HepG2 (cell line): ENCODE data around the gene TEX26. TPM values are rescaled to one million over a fixed set of nuclear protein-coding genes. Genes with fewer than 3 reads are reported as not detected.

Source experiments
- ARID5B ChIP-seq: IDR thresholded peaks from 2 replicates; pipeline ENCODE4 v1.4.0; 2020; ENCODE audit warnings: mild to moderate bottlenecking, missing genetic modification reagents
- CBX1 ChIP-seq: IDR thresholded peaks from one replicate; pipeline ENCODE4 v1.6.1; 2016; ENCODE audit warnings: antibody characterized with exemption, low read depth
- ERF ChIP-seq: IDR thresholded peaks from 2 replicates; pipeline ENCODE4 v1.6.1; 2018; ENCODE audit warnings: missing biosample characterization, missing genetic modification reagents
- KDM3A ChIP-seq: IDR thresholded peaks from 2 replicates; pipeline ENCODE4 v1.6.1; 2018; ENCODE audit warnings: low read depth, missing compliant biosample characterization
- KLF13 ChIP-seq: sonication (generic); formaldehyde crosslinking; IDR thresholded peaks from 2 replicates; pipeline ENCODE4 v1.4.0; 2020; ENCODE audit warnings: mild to moderate bottlenecking, missing genetic modification reagents
- POLR2A ChIP-seq, 2 experiments: IDR thresholded peaks; 2 replicates each; pipeline ENCODE4 v1.6.1; 2011; ENCODE audit warnings: low read depth in 2 of 2, low read length in 2 of 2, mild to moderate bottlenecking in 1 of 2, moderate library complexity in 1 of 2; ENCODE audit not compliant: insufficient read depth in 1 of 2
- PPARG ChIP-seq: conservative IDR thresholded peaks from 2 replicates; pipeline ENCODE4 v1.6.1; 2016; ENCODE audit warnings: missing biosample characterization, missing genetic modification reagents
- WIZ ChIP-seq: sonication (generic); formaldehyde crosslinking; IDR thresholded peaks from 2 replicates; pipeline ENCODE4 v1.5.1; 2020; ENCODE audit warnings: mild to moderate bottlenecking, missing genetic modification reagents
- ZNF136 ChIP-seq: sonication (generic); formaldehyde crosslinking; IDR thresholded peaks from 2 replicates; pipeline ENCODE4 v1.8.1; 2022; ENCODE audit warnings: low read depth, mild to moderate bottlenecking, moderate library complexity, missing genetic modification reagents
- ZNF687 ChIP-seq: sonication (generic); formaldehyde crosslinking; IDR thresholded peaks from 2 replicates; pipeline ENCODE4 v1.5.1; 2020; ENCODE audit warnings: mild to moderate bottlenecking, missing genetic modification reagents, moderate library complexity
- ZNF792 ChIP-seq: IDR thresholded peaks from 2 replicates; pipeline ENCODE4 v1.6.1; 2016
- ZNF850 ChIP-seq: sonication (generic); formaldehyde crosslinking; conservative IDR thresholded peaks from 2 replicates; pipeline ENCODE4 v1.9.0; 2021; ENCODE audit warnings: mild to moderate bottlenecking, missing genetic modification reagents
- polyA plus RNA-seq, 8 experiments: library from polyadenylated mRNA; depleted of rRNA in 3 of 8; stranded (reverse) in 7 of 8; unstranded in 1 of 8; fragments of >200 nt; fragmentation: Illumina TruSeq in 4 of 8; extraction: Trizol in 4 of 8; gene quantifications; 2 replicates each; pipeline versions ENCODE4 v1.2.1 to v1.2.3, GENCODE V29; 2011 to 2016; ENCODE audit warnings: low read depth in 4 of 8, missing spikeins in 1 of 8, mixed read lengths in 1 of 8; ENCODE audit not compliant: insufficient read depth in 1 of 8
- total RNA-seq, 5 experiments: library from RNA; depleted of rRNA; stranded (reverse); fragments of >200 nt; fragmentation: Illumina TruSeq; extraction: Trizol; gene quantifications; 2 replicates each; pipeline ENCODE4 v1.2.3, GENCODE V29; 2016; ENCODE audit warnings: low read depth in 1 of 5
- TF ChIP-seq, protein P1 (sequence below): IDR thresholded peaks from 2 replicates; pipeline ENCODE4 v1.6.1; 2018; ENCODE audit warnings: missing genetic modification reagents, mild to moderate bottlenecking, missing compliant biosample characterization
- TF ChIP-seq, protein P2 (sequence below): sonication (generic); formaldehyde crosslinking; IDR thresholded peaks from 2 replicates; pipeline ENCODE4 v1.4.0; 2020; ENCODE audit warnings: mild to moderate bottlenecking, missing genetic modification reagents
- TF ChIP-seq, protein P3 (sequence below): sonication (generic); formaldehyde crosslinking; IDR thresholded peaks from 2 replicates; pipeline ENCODE4 v1.5.0; 2020; ENCODE audit warnings: mild to moderate bottlenecking, missing genetic modification reagents, moderate library complexity
- TF ChIP-seq, protein P4 (sequence below): sonication (generic); formaldehyde crosslinking; IDR thresholded peaks from 2 replicates; pipeline ENCODE4 v1.4.0; 2020; ENCODE audit warnings: missing genetic modification reagents, mild to moderate bottlenecking, borderline replicate concordance

The TEX26 gene
- total and polyA plus RNA-seq, 2 of the 13 experiments (the other 11 are each of a cell fraction or from before 2014, with no cell fraction given): not detected

DNA sequence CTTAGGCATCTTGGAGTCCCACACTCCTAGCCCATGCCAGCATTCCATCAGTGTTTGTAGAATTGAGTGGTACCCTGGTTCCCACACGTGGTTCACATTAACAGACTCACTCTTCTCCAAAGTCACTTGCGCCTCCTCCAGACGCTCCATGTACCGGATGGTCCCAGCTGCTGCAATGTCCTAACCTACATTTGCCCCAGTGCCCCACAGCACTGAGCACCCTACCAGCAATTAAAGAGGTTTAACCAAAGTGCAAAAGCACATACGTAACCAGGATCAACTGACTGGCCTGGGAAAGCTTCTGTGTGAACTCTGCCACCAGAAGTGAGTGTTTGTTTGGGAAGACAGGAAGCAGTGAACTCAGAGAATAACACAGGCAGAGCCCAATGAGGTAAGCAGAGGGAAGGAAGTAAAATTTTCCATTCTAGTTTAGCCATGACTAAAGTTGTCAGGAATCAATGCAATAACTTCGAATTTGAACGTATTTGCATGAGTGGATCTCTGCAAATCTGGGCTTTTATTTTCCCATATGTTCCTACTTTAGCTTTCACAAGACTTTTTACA, 33.7 kb upstream of the TEX26 start (continued):
- TF ChIP-seq, protein P1, sequence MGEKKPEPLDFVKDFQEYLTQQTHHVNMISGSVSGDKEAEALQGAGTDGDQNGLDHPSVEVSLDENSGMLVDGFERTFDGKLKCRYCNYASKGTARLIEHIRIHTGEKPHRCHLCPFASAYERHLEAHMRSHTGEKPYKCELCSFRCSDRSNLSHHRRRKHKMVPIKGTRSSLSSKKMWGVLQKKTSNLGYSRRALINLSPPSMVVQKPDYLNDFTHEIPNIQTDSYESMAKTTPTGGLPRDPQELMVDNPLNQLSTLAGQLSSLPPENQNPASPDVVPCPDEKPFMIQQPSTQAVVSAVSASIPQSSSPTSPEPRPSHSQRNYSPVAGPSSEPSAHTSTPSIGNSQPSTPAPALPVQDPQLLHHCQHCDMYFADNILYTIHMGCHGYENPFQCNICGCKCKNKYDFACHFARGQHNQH (CRISPR knock-in tag): no peak
- TF ChIP-seq CBX1: no peak
- no peak for TF ChIP-seq KLF13
- TF ChIP-seq POLR2A (IDR thresholded peaks at IDR 0.05; ENCODE audit: insufficient read depth in 1 of 2, low read depth in 2 of 2, low read length in 2 of 2): no peak
- no peak for TF ChIP-seq KDM3A (CRISPR knock-in tag)
- TF ChIP-seq WIZ (CRISPR knock-in tag): 0 out of 2 replicates have a peak, but pooled peaks have one; percentile 39
- no peak for TF ChIP-seq ZNF792 (CRISPR knock-in tag)
- TF ChIP-seq, protein P2, sequence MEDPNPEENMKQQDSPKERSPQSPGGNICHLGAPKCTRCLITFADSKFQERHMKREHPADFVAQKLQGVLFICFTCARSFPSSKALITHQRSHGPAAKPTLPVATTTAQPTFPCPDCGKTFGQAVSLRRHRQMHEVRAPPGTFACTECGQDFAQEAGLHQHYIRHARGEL (CRISPR knock-in tag): no peak
- TF ChIP-seq PPARG (CRISPR knock-in tag): peak; percentile 62; the same call in 1 of the 2 replicates
- TF ChIP-seq, protein P3, sequence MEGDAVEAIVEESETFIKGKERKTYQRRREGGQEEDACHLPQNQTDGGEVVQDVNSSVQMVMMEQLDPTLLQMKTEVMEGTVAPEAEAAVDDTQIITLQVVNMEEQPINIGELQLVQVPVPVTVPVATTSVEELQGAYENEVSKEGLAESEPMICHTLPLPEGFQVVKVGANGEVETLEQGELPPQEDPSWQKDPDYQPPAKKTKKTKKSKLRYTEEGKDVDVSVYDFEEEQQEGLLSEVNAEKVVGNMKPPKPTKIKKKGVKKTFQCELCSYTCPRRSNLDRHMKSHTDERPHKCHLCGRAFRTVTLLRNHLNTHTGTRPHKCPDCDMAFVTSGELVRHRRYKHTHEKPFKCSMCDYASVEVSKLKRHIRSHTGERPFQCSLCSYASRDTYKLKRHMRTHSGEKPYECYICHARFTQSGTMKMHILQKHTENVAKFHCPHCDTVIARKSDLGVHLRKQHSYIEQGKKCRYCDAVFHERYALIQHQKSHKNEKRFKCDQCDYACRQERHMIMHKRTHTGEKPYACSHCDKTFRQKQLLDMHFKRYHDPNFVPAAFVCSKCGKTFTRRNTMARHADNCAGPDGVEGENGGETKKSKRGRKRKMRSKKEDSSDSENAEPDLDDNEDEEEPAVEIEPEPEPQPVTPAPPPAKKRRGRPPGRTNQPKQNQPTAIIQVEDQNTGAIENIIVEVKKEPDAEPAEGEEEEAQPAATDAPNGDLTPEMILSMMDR (CRISPR knock-in tag): 0 out of 2 replicates have a peak, but pooled peaks have one; percentile 24
- no peak for TF ChIP-seq ZNF687 (CRISPR knock-in tag)
- TF ChIP-seq ERF (CRISPR knock-in tag): no peak
- TF ChIP-seq ARID5B (CRISPR knock-in tag): peak; percentile 33; the same call in 1 of the 2 replicates
- no peak for TF ChIP-seq ZNF136
- TF ChIP-seq, protein P4, sequence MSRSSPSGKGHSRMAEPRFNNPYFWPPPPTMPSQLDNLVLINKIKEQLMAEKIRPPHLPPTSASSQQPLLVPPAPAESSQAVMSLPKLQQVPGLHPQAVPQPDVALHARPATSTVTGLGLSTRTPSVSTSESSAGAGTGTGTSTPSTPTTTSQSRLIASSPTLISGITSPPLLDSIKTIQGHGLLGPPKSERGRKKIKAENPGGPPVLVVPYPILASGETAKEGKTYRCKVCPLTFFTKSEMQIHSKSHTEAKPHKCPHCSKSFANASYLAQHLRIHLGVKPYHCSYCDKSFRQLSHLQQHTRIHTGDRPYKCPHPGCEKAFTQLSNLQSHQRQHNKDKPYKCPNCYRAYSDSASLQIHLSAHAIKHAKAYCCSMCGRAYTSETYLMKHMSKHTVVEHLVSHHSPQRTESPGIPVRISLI: no peak
- no peak for TF ChIP-seq ZNF850 (CRISPR knock-in tag)
